DND-41 (cell line): ENCODE results near the gene FRYL.

ENCODE experiments used
- ATAC-seq: fragments of 200-7000 bp; cut with Tn5 transposase; 3 replicates; pipeline ENCODE4 v1.9.1; 2021; ENCODE audit warnings: low read depth; ENCODE audit not compliant: insufficient read depth
- DNase-seq: peaks from one replicate; pipeline ENCODE4 v3.0.0-alpha.2; 2020
- H2AFZ ChIP-seq: 2 replicates; pipeline ENCODE4 v1.6.0; 2012; ENCODE audit warnings: low read depth, low read length
- H3K27ac ChIP-seq: 2 replicates; pipeline ENCODE4 v1.5.1; 2012; ENCODE audit warnings: low read length, inconsistent platforms
- H3K27me3 ChIP-seq: fragments of 200-600 bp; sonication (generic); 2 replicates; pipeline ENCODE4 v1.6.0; 2012; ENCODE audit warnings: low read length, mild to moderate bottlenecking, inconsistent platforms; ENCODE audit not compliant: insufficient read depth, poor library complexity
- H3K36me3 ChIP-seq: 2 replicates; pipeline ENCODE4 v1.5.1; 2012; ENCODE audit warnings: low read length, inconsistent platforms; ENCODE audit not compliant: insufficient read depth
- H3K4me1 ChIP-seq: 2 replicates; pipeline ENCODE4 v1.5.1; 2012; ENCODE audit warnings: mild to moderate bottlenecking, low read length; ENCODE audit not compliant: insufficient read depth
- H3K4me2 ChIP-seq: 2 replicates; pipeline ENCODE4 v1.6.0; 2012; ENCODE audit warnings: mild to moderate bottlenecking, moderate library complexity, low read length, inconsistent platforms; ENCODE audit not compliant: insufficient read depth
- H3K4me3 ChIP-seq, 2 experiments: fragments of 200-600 bp in 1 of 2; shearing (Covaris generic) in 1 of 2; 2 replicates each; pipeline ENCODE4 v1.5.1; 2012 to 2016; ENCODE audit warnings: inconsistent platforms in 2 of 2, low read length in 2 of 2, mild to moderate bottlenecking in 2 of 2, low read depth in 1 of 2, moderate library complexity in 1 of 2
- H3K79me2 ChIP-seq: 2 replicates; pipeline ENCODE4 v1.6.0; 2012; ENCODE audit warnings: low read length, inconsistent platforms; ENCODE audit not compliant: insufficient read depth
- H3K9ac ChIP-seq: 2 replicates; pipeline ENCODE4 v1.6.0; 2012; ENCODE audit warnings: low read depth, mild to moderate bottlenecking, inconsistent platforms, low read length, moderate library complexity
- H3K9me3 ChIP-seq: 2 replicates; pipeline ENCODE4 v1.5.1; 2012; ENCODE audit warnings: low read length, moderate library complexity, mild to moderate bottlenecking, inconsistent platforms; ENCODE audit not compliant: insufficient read depth, severe bottlenecking
- H4K20me1 ChIP-seq: 2 replicates; pipeline ENCODE4 v1.6.0; 2012; ENCODE audit warnings: low read length; ENCODE audit not compliant: insufficient read depth
- CTCF ChIP-seq: IDR thresholded peaks from 2 replicates; pipeline ENCODE4 v1.5.1; 2012; ENCODE audit warnings: borderline replicate concordance, low read length, moderate library complexity, mild to moderate bottlenecking; ENCODE audit not compliant: poor library complexity, severe bottlenecking; ENCODE audit errors: extremely low read depth
- EZH2 ChIP-seq: IDR thresholded peaks from 3 replicates; pipeline ENCODE4 v1.6.1; 2012; ENCODE audit warnings: borderline replicate concordance, low read depth, mild to moderate bottlenecking, moderate library complexity, low read length, inconsistent platforms; ENCODE audit not compliant: severe bottlenecking

Gene FRYL

GRCh38 chr4:48596336-48596735 lies 183.7 kb downstream of the FRYL start:
- no peaks in the 10 kb centered on the region for H3K4me1 ChIP-seq
- ATAC-seq (no peak), DNase-seq (no peak)
- no peak overlapping the region for H3K4me2 ChIP-seq
- H3K79me2 ChIP-seq = no peaks in the 10 kb centered on the region
- no peaks in the 10 kb centered on the region for H3K27me3 ChIP-seq
- H4K20me1 ChIP-seq = no peaks in the 10 kb centered on the region
- no peak for TF ChIP-seq CTCF
- H2AFZ ChIP-seq = no peak overlapping the region
- no peaks in the 10 kb centered on the region for H3K9me3 ChIP-seq
- H3K4me3 ChIP-seq = no peak overlapping the region
- no peak overlapping the region for H3K27ac ChIP-seq
- no peak overlapping the region for H3K9ac ChIP-seq
- H3K36me3 ChIP-seq = peaks cover 46% of the 10 kb centered on the region

GRCh38 chr4:48594180-48594579 lies 185.9 kb downstream of the FRYL start:
- H3K27ac ChIP-seq = no peak overlapping the region
- H3K4me3 ChIP-seq = no peak overlapping the region
- no peak for TF ChIP-seq EZH2
- H3K27me3 ChIP-seq = no peaks in the 10 kb centered on the region
- DNase-seq (no peak), ATAC-seq (no peak)
- no peaks in the 10 kb centered on the region for H3K9me3 ChIP-seq
- H3K79me2 ChIP-seq = no peaks in the 10 kb centered on the region
- H3K36me3 ChIP-seq = peaks cover 50% of the 10 kb centered on the region
- H2AFZ ChIP-seq = no peak overlapping the region
- H3K4me1 ChIP-seq = no peaks in the 10 kb centered on the region
- no peak overlapping the region for H3K4me2 ChIP-seq
- H3K9ac ChIP-seq = no peak overlapping the region
- no peaks in the 10 kb centered on the region for H4K20me1 ChIP-seq

GRCh38 chr4:48591372-48591771 lies 188.7 kb downstream of the FRYL start:
- peaks cover 51% of the 10 kb centered on the region for H3K36me3 ChIP-seq
- DNase-seq (no peak), ATAC-seq (no peak)
- no peak overlapping the region for H3K27ac ChIP-seq
- TF ChIP-seq CTCF (no peak), EZH2 (no peak)
- H3K79me2 ChIP-seq = no peaks in the 10 kb centered on the region
- no peaks in the 10 kb centered on the region for H3K4me1 ChIP-seq
- H3K9ac ChIP-seq = no peak overlapping the region
- H3K27me3 ChIP-seq = no peaks in the 10 kb centered on the region
- H3K4me3 ChIP-seq = no peak overlapping the region
- H3K9me3 ChIP-seq = no peaks in the 10 kb centered on the region
- no peak overlapping the region for H3K4me2 ChIP-seq
- no peak overlapping the region for H2AFZ ChIP-seq
- H4K20me1 ChIP-seq = no peaks in the 10 kb centered on the region

GRCh38 chr4:48590884-48591283 lies 189.2 kb downstream of the FRYL start:
- no peak for TF ChIP-seq EZH2
- TF ChIP-seq CTCF = no peak
- H3K36me3 ChIP-seq = peaks cover 55% of the 10 kb centered on the region
- H3K4me1 ChIP-seq = no peaks in the 10 kb centered on the region
- H3K9me3 ChIP-seq = no peaks in the 10 kb centered on the region
- no peaks in the 10 kb centered on the region for H3K79me2 ChIP-seq
- H3K27me3 ChIP-seq = no peaks in the 10 kb centered on the region
- H3K4me2 ChIP-seq = no peak overlapping the region
- H4K20me1 ChIP-seq = no peaks in the 10 kb centered on the region
- H2AFZ ChIP-seq = no peak overlapping the region
- no peak overlapping the region for H3K27ac ChIP-seq
- DNase-seq (no peak), ATAC-seq (no peak)
- no peak overlapping the region for H3K4me3 ChIP-seq
- no peak overlapping the region for H3K9ac ChIP-seq
